Endodermal cell (in vitro differentiated cells): ENCODE measurements around the gene PPP1CA. TPM values are rescaled to one million over a fixed set of nuclear protein-coding genes. Genes with fewer than 3 reads are reported as not detected.

Experiments
- DNase-seq: peaks from one replicate; pipeline ENCODE4 v3.0.0-alpha.2; 2017
- H3K27ac ChIP-seq: 2 replicates; pipeline ENCODE4 v1.5.1; 2013; ENCODE audit warnings: mild to moderate bottlenecking, low read depth, low read length, moderate library complexity
- H3K27me3 ChIP-seq: 2 replicates; pipeline ENCODE4 v1.6.1; 2013; ENCODE audit warnings: mild to moderate bottlenecking, low read length, moderate library complexity; ENCODE audit not compliant: insufficient read depth, control insufficient read depth, poor library complexity, severe bottlenecking
- H3K36me3 ChIP-seq: 2 replicates; pipeline ENCODE4 v1.7.0; 2013; ENCODE audit warnings: mild to moderate bottlenecking, low read length, moderate library complexity; ENCODE audit not compliant: control insufficient read depth, insufficient read depth
- H3K4me1 ChIP-seq: one replicate; pipeline ENCODE4 v1.7.0; 2013; ENCODE audit warnings: low read length; ENCODE audit not compliant: control insufficient read depth, insufficient read depth
- H3K4me3 ChIP-seq: 2 replicates; pipeline ENCODE4 v1.5.1; 2013; ENCODE audit warnings: mild to moderate bottlenecking, low read length, moderate library complexity
- H3K9ac ChIP-seq: 2 replicates; pipeline ENCODE4 v1.6.1; 2013; ENCODE audit warnings: mild to moderate bottlenecking, low read length, moderate library complexity; ENCODE audit not compliant: poor library complexity, severe bottlenecking; ENCODE audit errors: extremely low read depth
- H3K9me3 ChIP-seq: 2 replicates; pipeline ENCODE4 v1.6.1; 2013; ENCODE audit warnings: mild to moderate bottlenecking, low read length, moderate library complexity; ENCODE audit not compliant: control insufficient read depth
- H3K27ac Mint-ChIP-seq: 2 replicates; pipeline ENCODE4 v1.8.0; 2020; ENCODE audit warnings: mixed read lengths
- H3K27me3 Mint-ChIP-seq: 2 replicates; pipeline ENCODE4 v1.8.0; 2021; ENCODE audit warnings: mild to moderate bottlenecking, mixed read lengths; ENCODE audit not compliant: insufficient read depth
- H3K36me3 Mint-ChIP-seq: 2 replicates; pipeline ENCODE4 v1.8.0; 2020; ENCODE audit warnings: low read depth, mixed read lengths
- H3K4me1 Mint-ChIP-seq: 2 replicates; pipeline ENCODE4 v1.8.0; 2020; ENCODE audit warnings: mixed read lengths
- H3K4me3 Mint-ChIP-seq: 2 replicates; pipeline ENCODE4 v1.8.0; 2020; ENCODE audit warnings: mild to moderate bottlenecking, moderate library complexity, mixed read lengths
- H3K9me3 Mint-ChIP-seq: 2 replicates; pipeline ENCODE4 v1.8.0; 2020; ENCODE audit warnings: mild to moderate bottlenecking, mixed read lengths
- WGBS, 2 experiments: methylation state at CpG; one replicate each; pipeline versions ENCODE4 v1.1.5 to v1.1.7; 2013; ENCODE audit warnings: missing lambda C conversion rate in 2 of 2, mixed read lengths in 1 of 2; ENCODE audit not compliant: insufficient coverage in 1 of 2, insufficient read length in 1 of 2; 5-methylcytosine and 5-hydroxymethylcytosine counted together
- total RNA-seq, 2 donors: library from RNA; stranded (reverse); fragmentation: NEBNext Ultra II Directional in 1 of 2; extraction: Animal tissue kit (Norgen Biotek cat#: 25700) in 1 of 2; gene quantifications; 2 replicates in 1 of 2; 3 replicates in 1 of 2; pipeline ENCODE4 v1.2.1, GENCODE V29; 2021
- TF ChIP-seq, protein P1 (sequence below): fragments of 200-600 bp; sonication (generic); conservative IDR thresholded peaks from 2 replicates; pipeline ENCODE4 v1.5.0; 2021; ENCODE audit warnings: antibody characterized with exemption, mild to moderate bottlenecking

Gene PPP1CA
- total RNA-seq, 2 donors from 2014 or later: 182 to 212 TPM

DNA sequence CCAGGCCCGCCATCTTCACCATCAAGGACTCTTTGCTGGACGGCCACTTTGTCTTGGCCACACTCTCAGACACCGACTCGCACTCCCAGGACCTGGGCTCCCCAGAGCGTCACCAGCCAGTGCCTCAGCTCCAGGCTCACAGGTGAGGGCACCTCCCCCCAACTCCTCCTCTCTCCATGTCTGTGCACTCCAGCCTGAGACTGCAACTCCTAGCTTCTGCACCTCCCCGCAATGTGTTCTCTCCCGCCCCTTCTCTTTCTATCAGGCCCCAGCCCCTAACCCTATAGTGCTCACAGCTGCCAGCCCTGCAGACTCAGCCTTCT is 5.4 kb downstream of the PPP1CA start:
- Histone ChIP-seq H3K4me1 (peaks cover 10% of the 10 kb centered on the region), H3K4me3 (no peak overlapping the region), H3K36me3 (peaks cover 40% of the 10 kb centered on the region), H3K9me3 (no peaks in the 10 kb centered on the region), H3K9ac (no peak overlapping the region), H3K27me3 (no peaks in the 10 kb centered on the region), H3K27ac (no peak overlapping the region)
- Mint-ChIP-seq H3K4me1 (peaks cover 18% of the 10 kb centered on the region), H3K9me3 (no peaks in the 10 kb centered on the region), H3K36me3 (peaks cover 43% of the 10 kb centered on the region), H3K27ac (peak overlapping the region; percentile 29), H3K4me3 (no peak overlapping the region), H3K27me3 (no peaks in the 10 kb centered on the region)
- DNase-seq: no peak
- TF ChIP-seq, protein P1, sequence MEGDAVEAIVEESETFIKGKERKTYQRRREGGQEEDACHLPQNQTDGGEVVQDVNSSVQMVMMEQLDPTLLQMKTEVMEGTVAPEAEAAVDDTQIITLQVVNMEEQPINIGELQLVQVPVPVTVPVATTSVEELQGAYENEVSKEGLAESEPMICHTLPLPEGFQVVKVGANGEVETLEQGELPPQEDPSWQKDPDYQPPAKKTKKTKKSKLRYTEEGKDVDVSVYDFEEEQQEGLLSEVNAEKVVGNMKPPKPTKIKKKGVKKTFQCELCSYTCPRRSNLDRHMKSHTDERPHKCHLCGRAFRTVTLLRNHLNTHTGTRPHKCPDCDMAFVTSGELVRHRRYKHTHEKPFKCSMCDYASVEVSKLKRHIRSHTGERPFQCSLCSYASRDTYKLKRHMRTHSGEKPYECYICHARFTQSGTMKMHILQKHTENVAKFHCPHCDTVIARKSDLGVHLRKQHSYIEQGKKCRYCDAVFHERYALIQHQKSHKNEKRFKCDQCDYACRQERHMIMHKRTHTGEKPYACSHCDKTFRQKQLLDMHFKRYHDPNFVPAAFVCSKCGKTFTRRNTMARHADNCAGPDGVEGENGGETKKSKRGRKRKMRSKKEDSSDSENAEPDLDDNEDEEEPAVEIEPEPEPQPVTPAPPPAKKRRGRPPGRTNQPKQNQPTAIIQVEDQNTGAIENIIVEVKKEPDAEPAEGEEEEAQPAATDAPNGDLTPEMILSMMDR: no peak
- WGBS, 2 experiments: 96 to 100% methylated on average over 6 to 7 of the region's 7 CpGs

- Mint-ChIP-seq H3K36me3 (peaks cover 42% of the 10 kb centered on the region), H3K27ac (no peak overlapping the region), H3K27me3 (no peaks in the 10 kb centered on the region), H3K4me3 (no peak overlapping the region), H3K9me3 (no peaks in the 10 kb centered on the region), H3K4me1 (peaks cover 17% of the 10 kb centered on the region)
- Histone ChIP-seq H3K4me1 (peaks cover 7% of the 10 kb centered on the region), H3K9ac (no peak overlapping the region), H3K36me3 (peaks cover 40% of the 10 kb centered on the region), H3K27me3 (no peaks in the 10 kb centered on the region), H3K27ac (no peak overlapping the region), H3K4me3 (no peak overlapping the region), H3K9me3 (no peaks in the 10 kb centered on the region)
- no peak for DNase-seq
- TF ChIP-seq, protein P1: no peak
- 92 to 98% methylated on average over 18 to 19 of the region's 19 CpGs for WGBS, 2 experiments
Observed at GRCh38 chr11:67395555-67396258, 6.0 kb downstream of the PPP1CA start.

DNA sequence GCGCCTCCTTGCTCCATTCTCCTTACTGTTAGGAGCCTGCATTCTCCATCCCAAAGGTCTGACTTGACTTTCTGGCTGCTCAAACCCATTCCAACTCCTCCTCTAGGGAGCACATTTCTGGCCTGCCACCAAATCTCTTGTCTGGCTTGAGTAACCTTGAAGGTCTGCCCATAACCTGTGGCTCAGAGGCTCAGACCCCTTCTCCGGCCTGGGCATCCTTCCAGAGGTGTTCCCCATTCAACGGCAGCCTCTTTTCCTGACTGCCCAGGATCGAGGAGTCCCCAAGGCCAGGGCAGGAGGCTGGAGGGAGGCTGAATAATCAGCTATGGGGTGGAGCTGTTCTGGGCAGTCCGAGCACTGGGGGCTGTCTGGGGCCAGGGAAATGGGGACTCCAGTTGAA is 7.7 kb downstream of the PPP1CA start:
- peak overlapping the region; percentile 80 for H3K4me3 Mint-ChIP-seq
- 92 to 95% methylated on average over 4 to 5 of the region's 5 CpGs for WGBS, 2 experiments
- no peaks in the 10 kb centered on the region for H3K4me1 ChIP-seq

More for the DNA sequence above, 7.7 kb downstream of the PPP1CA start:
- Mint-ChIP-seq H3K27ac (no peak overlapping the region), H3K27me3 (no peaks in the 10 kb centered on the region), H3K4me1 (peaks cover 18% of the 10 kb centered on the region), H3K9me3 (no peaks in the 10 kb centered on the region), H3K36me3 (peaks cover 29% of the 10 kb centered on the region)
- Histone ChIP-seq H3K9me3 (no peaks in the 10 kb centered on the region), H3K9ac (no peak overlapping the region), H3K27ac (no peak overlapping the region), H3K4me3 (no peak overlapping the region), H3K36me3 (peaks cover 26% of the 10 kb centered on the region), H3K27me3 (no peaks in the 10 kb centered on the region)
- no peak for DNase-seq
- TF ChIP-seq, protein P1: no peak
